Osteoblast (primary cell): ENCODE measurements around the gene MUC12. TPM values are rescaled to one million over a fixed set of nuclear protein-coding genes. Genes with fewer than 3 reads are reported as not detected.

Experiments used
- DNase-seq: peaks from one replicate; pipeline ENCODE4 v3.0.0; 2011; ENCODE audit warnings: low spot score, mixed read lengths; ENCODE audit not compliant: insufficient read length; ENCODE audit errors: missing footprints
- H2AFZ ChIP-seq: 2 replicates; pipeline ENCODE4 v1.6.0; 2011; ENCODE audit warnings: mild to moderate bottlenecking, low read length
- H3K27ac ChIP-seq: 2 replicates; pipeline ENCODE4 v1.5.1; 2011; ENCODE audit warnings: mild to moderate bottlenecking, low read depth, low read length, moderate library complexity
- H3K27me3 ChIP-seq: 2 replicates; pipeline ENCODE4 v1.6.0; 2012; ENCODE audit warnings: mild to moderate bottlenecking, control low read depth, inconsistent platforms, low read length, moderate library complexity; ENCODE audit not compliant: insufficient read depth
- H3K36me3 ChIP-seq: 2 replicates; pipeline ENCODE4 v1.5.1; 2011; ENCODE audit warnings: mild to moderate bottlenecking, low read length, control low read depth, moderate library complexity; ENCODE audit not compliant: insufficient read depth
- H3K4me1 ChIP-seq: 2 replicates; pipeline ENCODE4 v1.5.1; 2011; ENCODE audit warnings: mild to moderate bottlenecking, low read length, control low read depth, moderate library complexity; ENCODE audit not compliant: insufficient read depth
- H3K4me2 ChIP-seq: 2 replicates; pipeline ENCODE4 v1.6.0; 2011; ENCODE audit warnings: mild to moderate bottlenecking, low read length; ENCODE audit not compliant: insufficient read depth
- H3K4me3 ChIP-seq: fragments of 200-600 bp; sonication (generic); 3 replicates; pipeline ENCODE4 v1.5.1; 2012; ENCODE audit warnings: mild to moderate bottlenecking, low read length, inconsistent platforms; ENCODE audit not compliant: insufficient read depth
- H3K79me2 ChIP-seq: 2 replicates; pipeline ENCODE4 v1.6.0; 2012; ENCODE audit warnings: mild to moderate bottlenecking, low read length, control low read depth, inconsistent platforms; ENCODE audit not compliant: insufficient read depth
- H3K9me3 ChIP-seq: 2 replicates; pipeline ENCODE4 v1.5.1; 2011; ENCODE audit warnings: low read depth, low read length, control low read depth
- H4K20me1 ChIP-seq: 2 replicates; pipeline ENCODE4 v1.6.0; 2012; ENCODE audit warnings: mild to moderate bottlenecking, low read length, control low read depth; ENCODE audit not compliant: insufficient read depth
- CTCF ChIP-seq: IDR thresholded peaks from 2 replicates; pipeline ENCODE4 v1.5.1; 2011; ENCODE audit warnings: mild to moderate bottlenecking, low read depth, low read length, moderate library complexity; ENCODE audit errors: extremely low read depth
- small RNA-seq: library from RNA; depleted of rRNA; stranded (forward); fragments of <200 nt; gene quantifications from one replicate; pipeline ENCODE3, GENCODE V24; 2012
- total RNA-seq: library from RNA; depleted of rRNA; stranded (reverse); fragments of >200 nt; gene quantifications from 2 replicates; pipeline ENCODE4 v1.2.3, GENCODE V29; 2012

The MUC12 gene
- total RNA-seq, 1 donor = under 0.01 TPM

- no peak overlapping the region for H3K27ac ChIP-seq
- no peaks in the 10 kb centered on the region for H3K79me2 ChIP-seq
- no peak overlapping the region for H3K4me2 ChIP-seq
- H3K4me3 ChIP-seq = no peak overlapping the region
- TF ChIP-seq CTCF = no peak
- no peak overlapping the region for H2AFZ ChIP-seq
- peaks cover 10% of the 10 kb centered on the region for H3K27me3 ChIP-seq
- no peak for DNase-seq
- H3K9me3 ChIP-seq = no peaks in the 10 kb centered on the region
- H3K4me1 ChIP-seq = no peaks in the 10 kb centered on the region
- H4K20me1 ChIP-seq = no peaks in the 10 kb centered on the region
- no peaks in the 10 kb centered on the region for H3K36me3 ChIP-seq
Observed at GRCh38 chr7:101066833-101067177, 97.4 kb downstream of the MUC12 start.

- Histone ChIP-seq H3K4me3 (no peak overlapping the region), H3K9me3 (no peaks in the 10 kb centered on the region), H3K79me2 (no peaks in the 10 kb centered on the region), H4K20me1 (no peaks in the 10 kb centered on the region), H2AFZ (no peak overlapping the region), H3K36me3 (no peaks in the 10 kb centered on the region), H3K4me1 (no peaks in the 10 kb centered on the region), H3K27me3 (peaks cover 14% of the 10 kb centered on the region), H3K27ac (no peak overlapping the region), H3K4me2 (no peak overlapping the region)
- TF ChIP-seq CTCF = no peak
- DNase-seq = no peak
Observed at GRCh38 chr7:101068401-101068800, 99.0 kb downstream of the MUC12 start.

Small RNA genes lying within 50 kb of the gene (small RNA-seq; reads per million reads assigned to genes)
- gene RPS29P15 = not detected

Other genes starting within 250 kb of the MUC12 start
- gene EPO, start 249.1 kb upstream of the MUC12 start, total RNA-seq = not detected in 2 replicates
- not detected in 2 replicates for gene ZAN, start 236.0 kb upstream of the MUC12 start, total RNA-seq
- gene EPHB4, start 142.0 kb upstream of the MUC12 start, total RNA-seq = 41.8 and 47.0 TPM in 2 replicates
- gene SLC12A9, start 116.9 kb upstream of the MUC12 start, total RNA-seq = 19.5 and 20.0 TPM in 2 replicates
- 115 TPM in 2 replicates for gene TRIP6, start 102.2 kb upstream of the MUC12 start, total RNA-seq
- 31.2 and 42.0 TPM in 2 replicates for gene SRRT, start 94.5 kb upstream of the MUC12 start, total RNA-seq
- 4.7 and 5.8 TPM in 2 replicates for gene UFSP1, start 79.8 kb upstream of the MUC12 start, total RNA-seq
- gene ACHE, start 73.7 kb upstream of the MUC12 start, total RNA-seq = under 0.01 TPM in 2 replicates
- not detected in 2 replicates for gene MUC3A, start 20.0 kb upstream of the MUC12 start, total RNA-seq
- under 0.01 TPM in 1 of 2 replicates, not detected in the other for gene MUC17, start 50.5 kb downstream of the MUC12 start, total RNA-seq
- 13.8 and 14.7 TPM in 2 replicates for gene TRIM56, start 115.9 kb downstream of the MUC12 start, total RNA-seq
- gene SERPINE1, start 157.5 kb downstream of the MUC12 start, total RNA-seq = 237 and 278 TPM in 2 replicates
- gene AP1S1, start 184.9 kb downstream of the MUC12 start, total RNA-seq = 101 and 102 TPM in 2 replicates
- gene VGF, start 196.0 kb downstream of the MUC12 start, total RNA-seq = 0.36 TPM in 1 of 2 replicates, not detected in the other
- not detected in 2 replicates for gene NAT16, start 210.7 kb downstream of the MUC12 start, total RNA-seq
- not detected in 2 replicates for gene MOGAT3, start 231.5 kb downstream of the MUC12 start, total RNA-seq
- gene PLOD3, start 248.0 kb downstream of the MUC12 start, total RNA-seq = 78.7 and 81.8 TPM in 2 replicates
- 64.4 and 66.0 TPM in 2 replicates for gene ZNHIT1, start 248.6 kb downstream of the MUC12 start, total RNA-seq